Gastroesophageal sphincter (tissue), 3 donors: ENCODE measurements around the gene KIFC1.

ENCODE experiments used
- EP300 ChIP-seq: sonication (generic); formaldehyde crosslinking; IDR thresholded peaks from one replicate; pipeline ENCODE4 v1.6.1; 2017; ENCODE audit warnings: antibody characterized with exemption, mild to moderate bottlenecking
- POLR2A ChIP-seq, 2 donors: fragments of 450-650 bp; IDR thresholded peaks; one replicate each; pipeline ENCODE4 v1.6.1; 2017; ENCODE audit warnings: antibody characterized with exemption in 2 of 2, mild to moderate bottlenecking in 2 of 2, moderate library complexity in 1 of 2
- POLR2AphosphoS5 ChIP-seq: sonication (generic); formaldehyde crosslinking; IDR thresholded peaks from one replicate; pipeline ENCODE4 v1.6.1; 2017; ENCODE audit warnings: antibody characterized with exemption
- TF ChIP-seq, protein P1 (sequence below), 4 experiments: fragments of 200-600 bp in 2 of 4; fragments of 450-650 bp in 2 of 4; sonication (generic) in 1 of 4; IDR thresholded peaks; one replicate each; pipeline ENCODE4 v1.5.1; 2017 to 2019; ENCODE audit warnings: antibody characterized with exemption in 4 of 4, mild to moderate bottlenecking in 2 of 4, moderate library complexity in 2 of 4

DNA sequence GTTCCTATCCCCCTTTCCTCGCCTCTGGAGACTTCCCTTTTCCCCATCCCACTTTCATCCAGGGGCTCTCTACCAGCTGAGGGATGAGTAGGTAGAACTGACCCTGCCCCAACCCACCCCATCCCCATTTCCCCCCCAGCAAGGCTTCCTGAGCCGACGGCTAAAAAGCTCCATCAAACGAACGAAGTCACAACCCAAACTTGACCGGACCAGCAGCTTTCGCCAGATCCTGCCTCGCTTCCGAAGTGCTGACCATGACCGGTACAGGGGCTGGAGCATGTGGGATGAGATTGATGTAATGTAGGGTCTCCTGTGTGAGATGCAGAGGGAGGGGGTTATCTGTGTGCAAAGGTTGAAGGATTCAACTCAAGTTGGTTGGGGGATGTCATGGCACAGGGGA, 40.9 kb downstream of the KIFC1 start:
- TF ChIP-seq, protein P1, sequence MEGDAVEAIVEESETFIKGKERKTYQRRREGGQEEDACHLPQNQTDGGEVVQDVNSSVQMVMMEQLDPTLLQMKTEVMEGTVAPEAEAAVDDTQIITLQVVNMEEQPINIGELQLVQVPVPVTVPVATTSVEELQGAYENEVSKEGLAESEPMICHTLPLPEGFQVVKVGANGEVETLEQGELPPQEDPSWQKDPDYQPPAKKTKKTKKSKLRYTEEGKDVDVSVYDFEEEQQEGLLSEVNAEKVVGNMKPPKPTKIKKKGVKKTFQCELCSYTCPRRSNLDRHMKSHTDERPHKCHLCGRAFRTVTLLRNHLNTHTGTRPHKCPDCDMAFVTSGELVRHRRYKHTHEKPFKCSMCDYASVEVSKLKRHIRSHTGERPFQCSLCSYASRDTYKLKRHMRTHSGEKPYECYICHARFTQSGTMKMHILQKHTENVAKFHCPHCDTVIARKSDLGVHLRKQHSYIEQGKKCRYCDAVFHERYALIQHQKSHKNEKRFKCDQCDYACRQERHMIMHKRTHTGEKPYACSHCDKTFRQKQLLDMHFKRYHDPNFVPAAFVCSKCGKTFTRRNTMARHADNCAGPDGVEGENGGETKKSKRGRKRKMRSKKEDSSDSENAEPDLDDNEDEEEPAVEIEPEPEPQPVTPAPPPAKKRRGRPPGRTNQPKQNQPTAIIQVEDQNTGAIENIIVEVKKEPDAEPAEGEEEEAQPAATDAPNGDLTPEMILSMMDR (IDR thresholded peaks at IDR 0.05) = no peak
- no peak for TF ChIP-seq POLR2A (IDR thresholded peaks at IDR 0.05)
- TF ChIP-seq EP300 = no peak
- TF ChIP-seq POLR2AphosphoS5 = no peak
